Testis (tissue), 3 donors: Measurements from ENCODE around the gene FBXO34. TPM values are rescaled to one million over a fixed set of nuclear protein-coding genes. Genes with fewer than 3 reads are reported as not detected.
A peak's percentile ranks its signal among the peaks of the same experiment; 100 is the strongest.

Experiments used
- DNase-seq: peaks from one replicate; pipeline ENCODE4 v3.0.0-alpha.2; 2019
- H3K27ac ChIP-seq, 2 donors: fragments of 200-600 bp; sonication (generic); one replicate each; pipeline ENCODE4 v1.5.1; 2019
- H3K27me3 ChIP-seq: fragments of 200-600 bp; sonication (generic); one replicate; pipeline ENCODE4 v1.5.1; 2019
- H3K36me3 ChIP-seq: fragments of 200-600 bp; sonication (generic); one replicate; pipeline ENCODE4 v1.5.1; 2017; ENCODE audit warnings: low read depth; ENCODE audit errors: missing control alignments
- H3K4me1 ChIP-seq: fragments of 200-600 bp; sonication (generic); one replicate; pipeline ENCODE4 v1.5.1; 2019
- H3K4me3 ChIP-seq, 2 donors: fragments of 200-600 bp; sonication (generic); one replicate each; pipeline ENCODE4 v1.5.1; 2017 to 2019
- H3K9me3 ChIP-seq: fragments of 200-600 bp; sonication (generic); one replicate; pipeline ENCODE4 v1.5.1; 2017
- POLR2A ChIP-seq: fragments of 450-650 bp; IDR thresholded peaks from one replicate; pipeline ENCODE4 v1.6.1; 2017; ENCODE audit warnings: antibody characterized with exemption, mild to moderate bottlenecking, moderate library complexity
- WGBS, 2 donors: methylation state at CpG; one replicate each; pipeline ENCODE4 v1.1.5; 2018; 5-methylcytosine and 5-hydroxymethylcytosine counted together
- intact Hi-C: fragments of 100-400 bp; cut with DNase I; formaldehyde crosslinking; loops from one replicate; pipeline ENCODE4 v1.15.1; 2023; ENCODE audit warnings: low total_unique reads
- polyA plus RNA-seq: library from polyadenylated mRNA; stranded (reverse); fragments of 350-450 nt; fragmentation: Illumina TruSeq; extraction: RNeasy Lipid Tissue Mini Kit (QIAGEN cat#74804); gene quantifications from one replicate; pipeline ENCODE4 v1.2.3, GENCODE V29; 2014; ENCODE audit warnings: low read depth, low replicate concordance; ENCODE audit not compliant: insufficient read depth
- total RNA-seq, 2 donors: library from RNA; depleted of rRNA; stranded (reverse); fragments of >200 nt; gene quantifications; one replicate each; pipeline ENCODE4 v1.2.3, GENCODE V29; 2016
- TF ChIP-seq, protein P1 (sequence below), 3 experiments: fragments of 450-650 bp in 2 of 3; fragments of 200-600 bp in 1 of 3; sonication (generic) in 1 of 3; IDR thresholded peaks; one replicate each; pipeline ENCODE4 v1.5.1; 2016 to 2019; ENCODE audit warnings: antibody characterized with exemption in 3 of 3, mild to moderate bottlenecking in 2 of 3, moderate library complexity in 1 of 3

Gene FBXO34
- total and polyA plus RNA-seq, 3 donors from 2014 or later = 62.1 to 91.7 (median 84.4) TPM

DNA sequence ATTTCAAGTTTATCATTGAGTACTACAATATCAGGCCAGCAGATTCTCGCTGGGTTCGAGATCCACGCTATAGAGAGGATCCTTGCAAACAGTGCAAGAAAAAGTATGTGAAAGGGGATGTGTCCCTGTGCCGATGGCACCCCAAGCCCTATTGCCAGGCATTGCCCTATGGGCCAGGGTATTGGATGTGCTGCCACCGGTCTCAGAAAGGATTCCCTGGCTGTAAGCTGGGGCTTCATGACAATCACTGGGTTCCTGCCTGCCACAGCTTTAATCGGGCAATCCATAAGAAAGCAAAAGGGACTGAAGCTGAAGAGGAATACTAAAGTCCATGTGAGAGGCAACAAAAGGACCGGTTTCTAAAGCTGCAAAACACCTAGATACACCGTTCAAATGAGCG is 81.0 kb downstream of the FBXO34 start:
- no peak for DNase-seq
- TF ChIP-seq POLR2A = no peak
- TF ChIP-seq, protein P1, sequence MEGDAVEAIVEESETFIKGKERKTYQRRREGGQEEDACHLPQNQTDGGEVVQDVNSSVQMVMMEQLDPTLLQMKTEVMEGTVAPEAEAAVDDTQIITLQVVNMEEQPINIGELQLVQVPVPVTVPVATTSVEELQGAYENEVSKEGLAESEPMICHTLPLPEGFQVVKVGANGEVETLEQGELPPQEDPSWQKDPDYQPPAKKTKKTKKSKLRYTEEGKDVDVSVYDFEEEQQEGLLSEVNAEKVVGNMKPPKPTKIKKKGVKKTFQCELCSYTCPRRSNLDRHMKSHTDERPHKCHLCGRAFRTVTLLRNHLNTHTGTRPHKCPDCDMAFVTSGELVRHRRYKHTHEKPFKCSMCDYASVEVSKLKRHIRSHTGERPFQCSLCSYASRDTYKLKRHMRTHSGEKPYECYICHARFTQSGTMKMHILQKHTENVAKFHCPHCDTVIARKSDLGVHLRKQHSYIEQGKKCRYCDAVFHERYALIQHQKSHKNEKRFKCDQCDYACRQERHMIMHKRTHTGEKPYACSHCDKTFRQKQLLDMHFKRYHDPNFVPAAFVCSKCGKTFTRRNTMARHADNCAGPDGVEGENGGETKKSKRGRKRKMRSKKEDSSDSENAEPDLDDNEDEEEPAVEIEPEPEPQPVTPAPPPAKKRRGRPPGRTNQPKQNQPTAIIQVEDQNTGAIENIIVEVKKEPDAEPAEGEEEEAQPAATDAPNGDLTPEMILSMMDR (IDR thresholded peaks at IDR 0.05) = no peak
- no peaks in the 10 kb centered on the region for H3K36me3 ChIP-seq
- no peaks in the 10 kb centered on the region for H3K9me3 ChIP-seq
- H3K4me3 ChIP-seq = no peak overlapping the region
- 93 to 96% methylated on average over 9 of the region's 9 CpGs for WGBS, 2 donors
- intact Hi-C loops = no loop called here
- H3K27me3 ChIP-seq = no peaks in the 10 kb centered on the region
- H3K4me1 ChIP-seq = no peaks in the 10 kb centered on the region
- H3K27ac ChIP-seq = no peak overlapping the region

DNA sequence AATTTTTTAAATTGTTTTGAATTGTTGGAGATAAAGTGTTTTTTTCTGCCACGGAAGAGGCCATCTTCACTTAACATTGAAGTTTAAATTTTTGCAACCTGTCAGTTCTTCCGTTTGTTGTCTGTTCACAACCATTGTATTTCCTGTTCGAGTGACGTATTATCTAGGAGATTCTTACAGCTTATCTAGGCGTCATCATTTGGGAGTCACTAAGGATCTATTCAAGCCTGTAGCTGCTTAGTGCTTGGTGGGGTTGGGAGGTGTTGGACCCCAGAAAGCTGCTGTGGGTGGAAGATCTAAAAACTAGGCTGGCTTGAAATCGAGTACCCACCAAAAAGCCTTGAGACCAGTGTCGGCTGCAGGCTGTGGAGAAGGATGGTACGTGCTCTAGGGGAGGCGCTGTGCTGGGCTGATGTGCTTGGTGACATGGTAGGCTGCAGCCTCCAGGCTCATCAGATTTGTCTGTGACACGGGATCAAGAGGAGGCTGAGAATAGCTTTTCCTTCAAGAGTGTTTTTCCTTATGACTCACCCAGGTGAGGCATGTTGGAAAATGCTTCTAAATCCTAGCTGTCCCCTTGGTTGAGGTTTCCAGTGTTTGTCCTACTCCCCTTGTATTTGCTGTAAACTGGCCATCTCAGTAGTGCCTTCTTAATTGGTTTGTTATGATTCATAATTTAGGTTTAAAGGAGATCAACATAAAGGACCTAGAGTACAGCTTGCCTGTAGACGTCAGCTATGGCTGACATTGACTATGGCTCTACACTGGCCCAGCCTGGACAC is 82.7 kb downstream of the FBXO34 start:
- TF ChIP-seq, protein P1 (IDR thresholded peaks at IDR 0.05) = no peak
- no peak for TF ChIP-seq POLR2A
- no peaks in the 10 kb centered on the region for H3K4me1 ChIP-seq
- 77 to 84% methylated on average over 11 of the region's 11 CpGs for WGBS, 2 donors
- intact Hi-C loops = no loop called here
- H3K4me3 ChIP-seq = no peak overlapping the region
- no peaks in the 10 kb centered on the region for H3K36me3 ChIP-seq
- H3K27ac ChIP-seq = peak overlapping the region in 1 of 2 donors; percentile 39
- H3K9me3 ChIP-seq = no peaks in the 10 kb centered on the region
- DNase-seq = no peak
- no peaks in the 10 kb centered on the region for H3K27me3 ChIP-seq

DNA sequence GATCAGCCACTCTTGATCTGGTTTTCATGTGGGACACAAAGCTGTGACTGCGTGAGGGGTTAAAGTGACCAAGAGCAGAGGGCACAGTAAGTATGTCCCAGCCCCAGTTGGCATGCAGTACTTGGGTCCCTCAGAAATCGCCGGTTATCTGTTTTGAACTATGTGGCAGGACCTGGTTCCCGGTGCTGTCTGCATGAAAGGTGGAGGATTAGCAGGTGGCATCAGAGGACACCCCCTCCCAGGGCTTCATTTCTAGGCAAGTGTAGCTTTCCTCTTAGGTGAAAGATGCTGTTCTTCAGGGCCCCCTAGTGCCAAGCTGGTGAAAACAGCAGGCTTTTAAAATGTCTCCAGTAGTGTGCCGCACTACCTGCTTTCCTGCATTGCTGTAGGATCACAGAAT is 83.3 kb downstream of the FBXO34 start:
- intact Hi-C loops = no loop called here
- H3K27ac ChIP-seq = no peak overlapping the region
- no peaks in the 10 kb centered on the region for H3K27me3 ChIP-seq
- 60 to 72% methylated on average over 4 to 5 of the region's 5 CpGs for WGBS, 2 donors
- no peak for TF ChIP-seq POLR2A
- TF ChIP-seq, protein P1 (IDR thresholded peaks at IDR 0.05) = peak; percentile 36 to 57 (median 45)
- DNase-seq = peak; percentile 73
- H3K36me3 ChIP-seq = no peaks in the 10 kb centered on the region
- no peaks in the 10 kb centered on the region for H3K9me3 ChIP-seq
- H3K4me1 ChIP-seq = no peaks in the 10 kb centered on the region
- no peak overlapping the region for H3K4me3 ChIP-seq

DNA sequence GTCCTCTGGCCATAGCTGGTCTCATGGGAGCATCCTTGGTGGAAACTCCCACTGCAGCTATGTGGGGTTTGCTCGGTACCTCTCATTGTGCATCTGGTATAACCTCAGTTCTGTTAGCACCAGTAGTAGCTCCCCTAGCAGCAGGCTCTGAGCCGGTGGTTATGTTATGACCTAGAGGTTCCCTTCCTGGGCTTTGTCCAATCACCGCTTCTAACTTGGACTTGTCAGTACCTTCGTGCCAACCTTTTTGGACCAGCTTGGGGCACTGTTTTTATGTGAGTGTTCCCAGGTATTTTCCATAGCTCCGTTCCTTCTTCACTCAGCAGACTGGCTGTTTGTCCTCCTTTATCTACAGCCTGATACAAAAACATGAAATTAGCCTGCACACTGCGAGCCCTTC is 84.7 kb downstream of the FBXO34 start:
- Histone ChIP-seq H3K4me1 (no peaks in the 10 kb centered on the region), H3K4me3 (no peak overlapping the region), H3K36me3 (no peaks in the 10 kb centered on the region), H3K27ac (no peak overlapping the region), H3K27me3 (no peaks in the 10 kb centered on the region), H3K9me3 (no peaks in the 10 kb centered on the region)
- DNase-seq = no peak
- intact Hi-C loops = no loop called here
- WGBS, 2 donors = 71 to 74% methylated on average over 6 of the region's 6 CpGs
- TF ChIP-seq, protein P1 (IDR thresholded peaks at IDR 0.05) = no peak
- no peak for TF ChIP-seq POLR2A

DNA sequence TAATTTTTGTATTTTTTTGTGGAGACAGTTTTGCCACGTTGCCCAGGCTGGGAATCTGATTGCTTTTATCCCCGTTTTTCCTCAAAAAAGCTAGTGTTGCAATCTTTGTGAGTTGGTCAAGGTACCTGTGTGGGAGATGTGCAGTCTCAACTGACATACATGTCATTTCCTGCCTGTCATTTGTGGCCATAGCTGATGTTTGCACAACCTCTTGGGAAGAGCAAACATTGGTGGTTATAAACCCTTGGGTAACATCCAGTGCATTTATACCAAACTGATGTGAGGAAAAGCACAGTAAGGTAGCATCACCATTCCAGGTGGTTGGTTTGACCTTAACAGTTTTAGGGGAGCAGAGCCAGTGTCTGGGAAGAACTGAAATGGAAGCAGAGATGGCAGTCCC is 85.7 kb downstream of the FBXO34 start:
- intact Hi-C loops = no loop called here
- H3K27me3 ChIP-seq = no peaks in the 10 kb centered on the region
- H3K9me3 ChIP-seq = no peaks in the 10 kb centered on the region

More for the DNA sequence above, 85.7 kb downstream of the FBXO34 start:
- TF ChIP-seq, protein P1 (IDR thresholded peaks at IDR 0.05) = no peak
- TF ChIP-seq POLR2A = no peak
- Histone ChIP-seq H3K36me3 (no peaks in the 10 kb centered on the region), H3K4me1 (peaks cover 5% of the 10 kb centered on the region), H3K4me3 (no peak overlapping the region), H3K27ac (no peak overlapping the region)
- 75 to 79% methylated on average over 2 of the region's 2 CpGs for WGBS, 2 donors
- DNase-seq = no peak
